Neural progenitor cell (in vitro differentiated cells): Measurements from ENCODE around the gene PRSS33.

Experiments used
- CTCF ChIP-seq: fragments of 200-600 bp; sonication (generic); IDR thresholded peaks from 2 replicates; pipeline ENCODE4 v1.5.1; 2017; ENCODE audit warnings: antibody characterized with exemption, mild to moderate bottlenecking
- EZH2 ChIP-seq: fragments of 200-600 bp; sonication (generic); IDR thresholded peaks from 2 replicates; pipeline ENCODE4 v1.6.1; 2017; ENCODE audit warnings: antibody characterized with exemption, mild to moderate bottlenecking, moderate library complexity
- EZH2phosphoT487 ChIP-seq: fragments of 200-600 bp; sonication (generic); IDR thresholded peaks from 2 replicates; pipeline ENCODE4 v1.6.1; 2017; ENCODE audit warnings: antibody characterized with exemption

GRCh38 chr16:2826591-2827373 lies 39.4 kb upstream of the PRSS33 start:
- TF ChIP-seq CTCF (no peak), EZH2phosphoT487 (no peak), EZH2 (no peak)
